GM18861 (cell line): ENCODE measurements around the gene PLA2G4A.
"Not testable (repeated sequence)": the region's sequence is repeated elsewhere in the genome, so short reads cannot be mapped to it uniquely, and the experiment has no call there.

ENCODE experiments used
- ATAC-seq: cut with Tn5 transposase; IDR thresholded peaks from one replicate; pipeline ENCODE4 v1.9.1; 2021; ENCODE audit not compliant: unreplicated experiment

Gene PLA2G4A

GRCh38 chr1:186915555-186915954 lies 86.8 kb downstream of the PLA2G4A start:
- ATAC-seq: no peak

GRCh38 chr1:186917106-186917786 lies 88.5 kb downstream of the PLA2G4A start:
- not testable (repeated sequence) for ATAC-seq

- not testable (repeated sequence) for ATAC-seq
Measured at GRCh38 chr1:186921386-186921785, 92.6 kb downstream of the PLA2G4A start.

- ATAC-seq: not testable (repeated sequence)
Measured at GRCh38 chr1:186922814-186923213, 94.1 kb downstream of the PLA2G4A start.

GRCh38 chr1:186923486-186923885 lies 94.7 kb downstream of the PLA2G4A start:
- ATAC-seq: no peak

- no peak for ATAC-seq
Measured at GRCh38 chr1:186925881-186926669, 97.3 kb downstream of the PLA2G4A start.

GRCh38 chr1:186927884-186928283 lies 99.1 kb downstream of the PLA2G4A start:
- no peak for ATAC-seq

- no peak for ATAC-seq
Measured at GRCh38 chr1:186930238-186930637, 101.5 kb downstream of the PLA2G4A start.

GRCh38 chr1:186937016-186937670 lies 108.4 kb downstream of the PLA2G4A start:
- ATAC-seq: no peak

- ATAC-seq: no peak
Measured at GRCh38 chr1:186943891-186944686, 115.3 kb downstream of the PLA2G4A start.

GRCh38 chr1:186945146-186945545 lies 116.4 kb downstream of the PLA2G4A start:
- no peak for ATAC-seq

GRCh38 chr1:186948535-186948934 lies 119.8 kb downstream of the PLA2G4A start:
- no peak for ATAC-seq

GRCh38 chr1:186949173-186949572 lies 120.4 kb downstream of the PLA2G4A start:
- no peak for ATAC-seq

GRCh38 chr1:186950547-186950946 lies 121.8 kb downstream of the PLA2G4A start:
- no peak for ATAC-seq

GRCh38 chr1:186953876-186954275 lies 125.1 kb downstream of the PLA2G4A start:
- ATAC-seq: no peak

GRCh38 chr1:186957314-186957713 lies 128.6 kb downstream of the PLA2G4A start:
- ATAC-seq: no peak

GRCh38 chr1:186958520-186958919 lies 129.8 kb downstream of the PLA2G4A start:
- ATAC-seq: no peak

GRCh38 chr1:186960861-186961260 lies 132.1 kb downstream of the PLA2G4A start:
- no peak for ATAC-seq

GRCh38 chr1:186965847-186966246 lies 137.1 kb downstream of the PLA2G4A start:
- no peak for ATAC-seq

GRCh38 chr1:186966456-186966855 lies 137.7 kb downstream of the PLA2G4A start:
- ATAC-seq: no peak
